HG03045 (cell line): Measurements from ENCODE around the gene ERCC4.
"Not testable (repeated sequence)": the region's sequence is repeated elsewhere in the genome, so short reads cannot be mapped to it uniquely, and the experiment has no call there.

Source experiments
- ATAC-seq: cut with Tn5 transposase; IDR thresholded peaks from one replicate; pipeline ENCODE4 v1.9.1; 2021; ENCODE audit warnings: mild to moderate bottlenecking, moderate library complexity; ENCODE audit not compliant: unreplicated experiment

ERCC4 gene

DNA sequence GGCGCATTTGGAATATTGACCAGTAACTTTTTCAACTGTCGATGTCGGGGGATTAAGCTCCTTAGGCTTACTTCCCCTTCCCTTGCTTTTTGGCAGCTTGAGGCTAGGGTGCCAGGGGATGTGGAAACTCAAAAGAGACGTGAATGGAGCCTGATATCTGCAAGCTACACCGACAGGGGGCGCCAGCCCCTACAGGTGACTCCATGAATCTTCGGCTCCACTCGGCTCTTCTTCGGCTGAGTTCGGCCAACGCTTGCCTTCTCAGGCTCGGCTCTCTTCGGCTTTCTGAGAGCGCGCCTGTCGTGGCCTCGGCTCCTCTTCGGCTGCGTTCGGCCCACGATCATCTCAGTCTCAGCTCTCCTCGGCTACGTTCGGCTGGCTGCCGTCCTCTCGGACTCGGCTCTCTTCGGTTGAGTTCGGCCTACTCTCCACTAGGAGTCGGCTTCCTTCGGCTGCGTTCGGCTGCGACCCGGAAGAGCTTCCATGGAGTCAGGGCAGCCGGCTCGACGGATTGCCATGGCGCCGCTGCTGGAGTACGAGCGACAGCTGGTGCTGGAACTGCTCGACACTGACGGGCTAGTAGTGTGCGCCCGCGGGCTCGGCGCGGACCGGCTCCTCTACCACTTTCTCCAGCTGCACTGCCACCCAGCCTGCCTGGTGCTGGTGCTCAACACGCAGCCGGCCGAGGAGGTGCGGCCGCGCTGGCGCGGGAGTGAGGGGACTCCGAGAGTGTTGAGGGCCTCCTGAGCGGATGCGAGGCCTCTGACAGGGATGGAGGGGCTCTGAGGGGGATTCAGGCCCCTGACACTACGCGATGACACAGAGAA, at the start of gene ERCC4:
Gene ERCC4 (plus strand): TSS at position 472 of the 827 bp plus-strand sequence. CDS start 12 bp downstream, at position 484.
- ATAC-seq: peak; percentile 98

DNA sequence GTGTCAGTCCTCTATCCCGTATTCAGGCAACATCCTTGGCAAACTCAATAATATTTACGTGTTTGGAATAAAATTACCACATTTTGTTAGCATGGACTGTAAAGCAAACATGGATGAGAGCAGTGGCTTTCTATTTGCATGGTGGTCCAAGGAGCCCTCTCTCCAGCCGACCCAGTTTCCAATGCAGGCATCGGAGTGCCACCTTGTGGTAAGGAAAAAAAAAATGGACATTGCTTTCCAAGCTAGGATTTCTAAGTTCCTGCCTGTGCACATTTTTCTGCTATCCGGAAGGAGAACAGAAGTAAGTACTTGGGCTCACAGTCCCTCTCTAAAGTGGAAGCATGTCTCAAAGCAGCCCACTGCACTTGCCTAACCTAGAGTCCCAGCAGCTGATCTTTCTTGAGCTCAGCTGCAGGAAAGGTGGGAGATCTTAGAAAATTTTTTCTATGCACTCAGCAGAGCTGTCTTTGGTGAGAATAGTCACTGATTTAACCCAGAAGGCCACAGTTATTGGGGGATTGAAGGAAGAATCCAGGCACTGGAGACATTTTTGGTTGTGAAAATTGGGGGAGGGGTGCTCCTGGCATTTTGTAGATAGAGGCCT, 46.0 kb upstream of the ERCC4 start:
- ATAC-seq: no peak

DNA sequence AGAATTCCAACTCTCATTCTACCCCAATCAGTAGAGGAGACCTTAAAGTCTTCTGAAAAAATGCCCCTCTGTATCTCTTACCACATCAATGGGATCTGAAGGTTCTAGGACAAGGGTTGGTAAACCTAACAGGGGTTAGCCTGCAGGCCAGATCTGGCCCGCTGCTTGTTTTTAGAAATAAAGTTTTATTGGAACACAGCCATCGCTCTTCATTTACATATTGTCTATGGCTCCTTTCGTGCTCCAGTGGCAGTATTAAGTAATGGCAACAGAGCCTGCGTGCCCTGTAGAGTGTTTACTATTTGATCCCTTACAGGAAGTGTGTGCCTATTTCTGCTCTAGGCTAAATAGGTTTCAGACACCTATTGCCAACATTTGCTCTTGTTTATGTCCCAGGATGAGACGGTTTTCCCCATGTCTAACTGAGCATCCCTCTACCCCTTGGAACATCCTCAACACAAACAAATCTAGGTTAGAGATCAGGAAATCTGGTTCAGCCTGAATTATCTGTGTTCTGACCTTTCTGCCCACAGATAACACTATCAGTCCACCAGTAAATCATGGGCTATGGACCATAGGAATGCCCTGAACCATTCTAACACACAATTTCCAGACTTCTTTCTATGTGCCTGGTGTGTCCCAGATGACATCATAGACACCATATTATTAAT, 44.2 kb upstream of the ERCC4 start:
- no peak for ATAC-seq

DNA sequence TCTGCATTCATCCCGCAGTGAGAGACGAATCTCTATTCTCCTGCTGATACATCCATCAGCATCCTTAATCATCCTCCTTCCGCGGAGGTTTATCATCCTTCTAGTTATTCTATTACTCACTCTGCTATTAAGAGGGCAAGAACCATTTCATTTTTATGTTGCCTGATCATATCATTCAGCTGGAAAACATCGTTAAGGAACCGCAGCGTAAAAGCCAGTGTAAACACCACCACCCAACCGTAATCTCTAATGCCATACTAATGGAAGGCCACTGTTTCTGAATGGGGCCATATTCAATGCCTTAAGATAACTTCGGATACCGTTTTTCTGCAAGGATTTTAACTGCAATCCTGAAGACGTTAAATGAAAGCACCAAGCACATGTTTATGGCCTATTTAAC, 36.7 kb upstream of the ERCC4 start:
- no peak for ATAC-seq

DNA sequence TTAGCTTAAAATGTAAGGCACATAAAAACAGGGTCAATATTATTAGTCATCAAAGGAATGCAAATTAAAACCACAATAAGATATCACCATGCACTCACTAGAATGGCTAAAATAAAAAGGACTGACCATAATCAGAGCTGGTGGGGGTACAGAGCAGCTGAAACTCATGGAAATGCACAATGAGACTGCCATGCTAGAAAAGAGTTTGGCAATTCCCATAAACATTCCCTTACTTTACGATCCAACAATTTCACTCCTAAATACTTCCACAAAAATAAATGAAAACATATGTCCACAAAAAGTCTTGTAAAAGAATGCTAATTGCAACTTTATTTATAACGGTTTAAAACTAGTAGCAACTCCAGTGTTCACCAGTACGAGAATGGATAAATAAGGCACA, 36.1 kb upstream of the ERCC4 start:
- ATAC-seq: no peak

DNA sequence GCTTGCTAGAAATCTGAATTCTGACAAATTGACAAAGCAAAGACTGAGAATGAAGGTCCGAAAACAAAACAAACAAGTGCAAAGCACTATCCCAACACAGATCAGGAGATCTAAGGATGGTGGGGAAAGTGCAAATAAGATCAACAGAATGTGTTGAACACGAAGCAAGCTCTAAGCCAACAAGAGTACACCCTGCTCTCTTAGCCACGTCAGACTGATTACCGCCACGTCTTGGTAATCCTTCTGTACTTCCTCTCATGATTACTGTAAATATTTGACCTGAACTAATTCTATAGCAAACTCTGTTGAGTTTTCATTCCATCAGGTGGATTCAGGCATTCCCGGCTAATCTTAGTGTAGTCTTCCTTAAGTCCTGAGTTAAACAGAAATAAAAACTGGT, 34.3 kb upstream of the ERCC4 start:
- ATAC-seq: no peak

DNA sequence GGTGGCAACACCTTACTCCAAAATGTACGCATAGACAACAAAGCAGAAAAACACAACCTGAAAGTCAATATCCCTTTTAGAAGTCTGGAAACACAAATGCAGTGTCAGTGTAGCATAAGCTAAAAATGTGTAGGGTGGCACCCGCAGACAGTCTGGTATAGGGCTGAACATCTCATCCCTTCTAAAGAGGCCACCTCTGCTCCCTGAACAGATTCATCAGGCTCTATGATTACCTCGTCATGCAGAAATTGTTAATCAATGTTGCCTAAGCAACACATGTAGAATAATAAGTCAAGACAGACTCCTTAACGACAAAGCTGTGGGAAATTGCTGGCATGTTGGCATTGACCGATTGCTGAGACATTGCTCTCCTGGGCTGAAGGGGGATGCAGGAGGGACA, 33.3 kb upstream of the ERCC4 start:
- ATAC-seq: no peak

DNA sequence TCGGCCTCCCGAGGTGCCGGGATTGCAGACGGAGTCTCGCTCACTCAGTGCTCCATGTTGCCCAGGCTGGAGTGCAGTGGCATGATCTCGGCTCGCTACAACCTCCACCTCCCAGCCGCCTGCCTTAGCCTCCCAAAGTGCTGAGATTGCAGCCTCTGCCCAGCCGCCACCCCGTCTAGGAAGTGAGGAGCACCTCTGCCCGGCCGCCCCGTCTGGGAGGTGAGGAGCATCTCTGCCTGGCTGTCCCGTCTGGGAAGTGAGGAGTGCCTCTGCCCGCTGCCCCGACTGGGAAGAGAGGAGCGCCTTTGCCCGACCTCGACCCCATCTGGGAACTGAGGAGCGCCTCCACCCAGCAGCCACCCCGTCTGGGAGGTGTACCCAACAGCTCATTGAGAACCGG, 30.6 kb upstream of the ERCC4 start:
- not testable (repeated sequence) for ATAC-seq

DNA sequence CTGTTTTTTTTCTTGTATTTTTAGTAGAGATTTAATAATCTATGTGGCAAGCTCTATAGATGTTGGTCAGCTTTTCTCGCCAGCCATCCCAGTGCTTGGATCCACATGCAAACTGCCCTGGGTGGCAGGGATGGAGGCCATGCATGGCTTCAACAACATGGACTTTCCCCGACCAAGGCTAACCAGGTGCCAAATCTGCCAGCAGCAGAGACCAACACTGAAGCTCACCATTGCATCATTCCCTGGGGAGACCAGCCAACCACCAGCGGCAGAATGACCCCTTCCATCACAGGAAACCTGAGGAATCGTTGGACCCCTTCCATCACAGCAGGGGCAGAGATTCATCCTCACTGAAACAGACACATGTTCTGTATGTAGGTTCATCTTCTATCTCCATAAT, 27.7 kb upstream of the ERCC4 start:
- ATAC-seq: no peak

DNA sequence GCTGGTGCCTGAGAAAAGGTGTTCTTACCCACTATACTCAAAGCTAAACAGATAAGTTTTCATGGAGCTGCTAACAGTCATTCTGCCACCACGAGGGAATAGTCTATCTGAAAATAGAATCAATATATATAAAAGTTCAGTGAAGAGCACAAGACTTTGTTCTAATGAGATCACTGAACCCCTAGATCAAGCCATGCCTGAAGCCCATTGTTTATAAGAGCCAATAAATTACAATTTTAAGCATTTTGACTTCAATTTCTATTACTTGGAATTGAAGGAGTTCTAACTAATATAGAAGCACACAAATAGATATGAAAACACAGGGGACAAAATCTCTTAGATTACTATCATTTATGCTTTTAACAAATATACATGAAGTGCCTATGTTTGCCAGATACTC, 24.4 kb upstream of the ERCC4 start:
- ATAC-seq: no peak

DNA sequence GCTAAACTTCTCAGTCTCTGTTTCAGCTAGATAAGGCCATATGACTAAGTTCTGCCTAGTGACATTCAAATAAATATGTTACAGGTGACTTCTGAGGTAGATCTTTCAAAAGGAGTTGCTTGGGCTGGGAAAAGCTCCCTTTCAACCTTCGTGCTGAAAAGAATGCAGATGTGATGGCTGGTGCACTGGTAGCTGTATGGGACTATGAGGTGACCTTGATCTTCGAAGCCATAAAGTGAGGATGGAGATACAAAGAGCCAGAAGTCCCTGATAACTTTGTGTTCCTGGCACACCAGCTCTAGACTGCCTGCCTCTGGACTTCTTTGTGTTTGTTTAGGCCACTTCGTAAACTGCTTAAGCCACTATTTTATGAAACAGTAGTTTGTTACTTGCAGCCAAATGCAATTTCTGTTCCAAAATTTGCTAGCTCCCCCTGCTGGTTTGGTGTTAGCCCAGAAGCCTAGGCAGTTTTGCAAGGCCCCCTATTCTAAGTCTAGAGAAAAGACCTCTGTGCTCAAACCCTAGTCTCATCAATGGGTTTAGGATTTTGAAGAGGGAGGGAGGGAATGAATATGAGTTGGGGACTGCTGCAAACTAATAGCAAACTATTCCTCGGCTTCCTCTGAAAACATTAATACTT, 23.3 kb upstream of the ERCC4 start:
- no peak for ATAC-seq

DNA sequence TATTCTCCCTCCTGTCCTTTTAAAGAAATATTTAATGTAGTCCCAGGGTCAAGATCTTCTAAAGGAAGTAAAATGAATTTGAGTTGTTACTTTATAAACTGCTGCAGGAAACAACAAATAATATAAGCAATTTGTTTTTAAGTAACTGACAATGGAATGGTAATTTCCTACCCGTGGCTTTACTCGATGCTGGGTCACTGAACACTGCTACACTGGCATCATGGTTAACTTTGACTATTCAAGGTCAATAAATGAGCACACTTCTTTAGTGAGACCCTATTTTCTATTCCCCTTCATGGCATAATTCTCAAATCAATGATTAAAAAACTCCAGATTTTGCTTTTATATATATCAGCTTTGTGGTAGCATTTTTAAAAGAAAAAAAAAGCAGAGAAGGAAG, 22.1 kb upstream of the ERCC4 start:
- no peak for ATAC-seq

DNA sequence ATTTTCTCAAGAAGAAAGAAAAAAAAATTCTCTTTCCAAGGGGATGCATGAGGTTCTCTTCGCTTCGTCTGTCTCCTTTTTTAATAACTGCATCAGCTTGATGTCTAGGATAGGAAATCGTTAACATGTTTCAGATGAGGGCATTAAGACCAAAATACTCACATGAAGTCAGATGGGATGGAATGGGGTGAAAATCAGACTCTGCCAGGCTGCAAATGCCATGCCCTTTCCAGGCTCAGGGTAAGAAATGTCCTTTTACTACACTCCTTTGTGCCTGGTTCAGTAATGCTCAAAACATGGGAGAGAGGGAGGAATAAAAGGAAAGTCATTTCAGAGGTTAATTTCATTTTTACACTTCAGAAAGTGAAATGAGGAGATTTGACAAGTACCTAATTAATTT, 21.7 kb upstream of the ERCC4 start:
- ATAC-seq: no peak

DNA sequence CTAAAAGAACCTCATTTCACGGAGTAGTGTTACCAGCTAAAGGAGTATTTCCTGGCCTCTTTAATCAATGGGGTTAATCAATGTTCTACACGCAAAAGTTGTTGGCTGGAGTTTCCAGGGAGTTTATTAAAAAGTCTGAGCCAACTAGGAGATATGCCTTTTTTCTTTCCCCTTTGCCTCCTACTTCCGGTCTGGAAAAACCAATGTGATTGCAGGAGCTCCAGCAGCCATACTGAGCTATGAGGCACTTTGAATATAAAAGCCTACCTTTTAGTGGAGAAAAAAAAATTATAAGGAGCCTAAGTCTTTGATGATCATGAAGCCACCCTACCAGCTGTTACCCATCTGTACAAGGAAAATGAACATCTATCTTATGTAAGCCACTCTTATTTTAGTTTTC, 17.9 kb upstream of the ERCC4 start:
- ATAC-seq: no peak

DNA sequence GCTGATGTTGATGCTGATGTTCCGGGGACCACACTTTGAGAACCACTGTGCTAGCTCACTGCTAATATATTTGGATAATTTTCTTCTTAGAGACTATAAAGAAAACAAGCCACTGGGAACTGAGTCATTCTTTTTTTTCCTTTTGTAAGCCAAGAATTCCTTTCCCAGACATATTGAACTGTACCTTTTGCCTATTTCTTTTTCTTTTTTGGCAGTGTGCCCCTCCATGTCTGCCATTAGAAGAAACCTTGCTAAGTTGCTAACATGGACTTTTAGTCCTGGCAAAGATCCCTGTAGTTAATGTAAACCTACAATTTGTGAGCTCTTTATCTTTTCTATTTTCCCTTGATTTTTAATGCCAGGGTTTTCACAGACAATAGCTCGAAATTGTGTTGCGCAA, 17.3 kb upstream of the ERCC4 start:
- no peak for ATAC-seq

DNA sequence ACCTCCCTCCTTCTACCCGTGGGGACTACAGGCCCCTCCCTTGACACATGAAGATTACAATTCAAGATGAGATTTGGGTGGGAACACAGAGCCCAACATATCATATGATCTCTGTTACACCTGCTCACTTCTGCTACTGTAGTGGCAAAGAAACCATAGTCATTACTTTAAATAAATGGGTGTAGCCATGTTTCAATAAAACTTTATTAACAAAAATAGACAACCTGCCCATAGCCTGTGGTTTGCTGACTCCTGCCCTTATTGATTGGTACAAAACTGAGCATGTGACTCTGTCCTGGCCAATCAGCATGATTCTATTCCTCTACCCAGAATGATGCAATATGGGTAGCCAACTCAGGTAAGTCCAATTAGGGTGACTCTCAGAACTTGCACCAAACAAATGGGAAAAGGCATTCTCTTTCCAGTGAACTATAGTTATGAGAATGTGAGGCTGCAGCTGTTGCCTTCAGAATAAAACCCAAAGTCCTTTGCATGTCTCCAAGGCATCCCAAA, 15.7 kb upstream of the ERCC4 start:
- ATAC-seq: no peak

DNA sequence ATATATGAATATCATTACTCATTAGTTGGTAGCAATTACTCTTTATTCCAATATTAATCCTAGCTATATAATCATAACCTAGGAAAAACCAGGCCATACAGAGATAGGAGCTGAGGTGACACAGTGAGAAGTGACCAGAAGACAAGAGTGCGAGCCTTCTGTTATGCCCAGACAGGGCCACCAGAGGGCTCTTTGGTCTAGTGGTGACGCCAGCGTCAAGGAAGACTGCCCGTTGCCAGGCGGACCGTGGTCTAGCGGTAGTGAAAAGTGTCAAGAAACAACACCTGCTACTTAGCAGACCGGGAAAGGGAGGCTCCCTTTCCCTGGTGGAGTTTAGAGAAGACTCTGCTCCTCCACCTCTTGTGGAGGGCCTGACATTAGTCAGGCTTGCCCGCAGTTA, 15.1 kb upstream of the ERCC4 start:
- not testable (repeated sequence) for ATAC-seq

DNA sequence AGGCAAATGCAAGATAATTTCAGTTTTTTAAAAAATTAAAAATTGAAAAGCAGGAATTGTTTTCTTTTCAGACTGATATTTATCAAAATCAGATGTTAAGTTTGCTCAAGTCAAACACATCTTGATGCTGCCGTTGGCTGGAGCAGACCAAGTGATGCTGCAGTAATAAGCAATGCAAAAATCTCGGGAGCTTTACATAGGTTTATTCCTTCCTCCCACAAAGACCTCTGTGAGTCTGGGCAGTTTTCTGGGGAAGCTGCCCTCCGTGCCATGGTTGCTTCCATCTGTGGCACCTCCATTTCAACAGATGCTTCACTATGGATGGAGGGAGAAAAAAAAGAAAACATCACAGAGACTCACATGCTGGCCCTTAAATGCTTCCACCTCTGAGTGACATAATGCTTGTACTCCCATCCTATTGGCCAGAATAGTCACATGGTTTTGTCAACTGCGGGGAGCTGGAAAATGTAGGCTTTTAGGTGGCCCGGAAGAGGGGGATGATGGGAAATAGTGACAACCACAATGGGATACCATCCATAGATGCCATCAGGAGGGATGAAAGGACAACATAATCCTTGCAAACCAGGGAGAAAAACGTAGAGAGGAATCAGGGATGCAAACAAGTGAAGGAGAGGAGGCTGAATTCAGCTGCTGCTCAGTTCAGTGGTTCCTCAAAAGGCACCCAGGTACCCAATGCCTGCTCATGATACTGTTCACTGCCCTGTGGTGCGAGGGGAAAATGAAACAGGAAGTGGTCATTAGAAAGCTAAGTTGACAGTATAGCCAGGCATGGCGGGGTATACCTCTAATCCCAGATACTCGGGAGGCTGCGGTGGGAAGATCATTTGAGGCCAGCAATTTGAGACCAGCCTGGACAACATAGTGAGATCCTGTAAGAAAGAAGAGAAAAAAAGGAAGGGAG, 13.5 kb upstream of the ERCC4 start:
- no peak for ATAC-seq

DNA sequence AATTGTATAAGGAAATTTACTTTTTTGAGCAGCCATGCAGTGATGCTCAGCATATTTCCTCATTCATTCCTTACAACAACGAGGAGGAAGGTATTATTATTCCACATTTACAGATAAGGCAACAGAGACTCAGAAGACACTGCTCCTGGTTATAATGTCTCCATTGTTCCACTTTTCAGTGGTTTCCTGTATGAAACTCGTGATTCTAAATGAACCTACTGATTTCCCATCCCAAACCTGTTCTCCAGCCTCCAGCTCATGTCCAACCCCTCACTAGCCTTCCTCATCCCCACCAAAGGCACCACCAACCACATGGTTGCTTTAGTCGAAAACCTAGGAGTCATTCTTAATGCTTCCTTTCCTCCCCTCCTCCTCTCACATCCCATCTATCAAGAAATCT, 12.5 kb upstream of the ERCC4 start:
- ATAC-seq: no peak

DNA sequence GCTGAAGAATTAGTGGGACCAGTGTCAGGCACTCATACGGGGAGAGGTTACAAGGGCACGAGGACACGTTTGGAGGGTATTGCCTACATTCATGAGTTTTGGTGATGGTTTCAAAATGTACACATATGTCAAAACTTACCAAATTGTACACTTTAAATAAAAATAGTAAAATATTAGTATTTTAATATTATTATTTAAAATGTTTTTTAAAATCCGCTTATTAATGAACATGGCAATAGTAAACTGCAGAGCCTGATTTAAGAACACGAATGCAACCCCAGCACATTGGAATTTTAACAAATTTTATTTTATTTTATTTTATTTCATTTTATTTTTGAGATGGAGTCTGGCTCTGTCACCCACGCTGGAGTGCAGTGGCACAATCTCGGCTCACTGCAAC, 10.9 kb upstream of the ERCC4 start:
- ATAC-seq: no peak
